ENCODE data around the gene MRAP2. TPM values are rescaled to one million over a fixed set of nuclear protein-coding genes. Genes with fewer than 3 reads are reported as not detected.

Gene MRAP2
- total RNA-seq (2013): not detected
- polyA plus RNA-seq: not detected
- not detected in 2 replicates for polyA minus RNA-seq
- 0 to 0.80 (median 0.05) reads per million in 11 experiments for total RNA-seq

GRCh38 chr6:84033523-84034451, at the start of gene MRAP2:
Gene MRAP2, plus strand, starts transcription at chr6:84033772. Its CDS starts 21,547 bp downstream, at chr6:84055319.
- intact Hi-C loops (cut with micrococcal nuclease): no loop called here

More at GRCh38 chr6:84033523-84034451, at the start of gene MRAP2:
- peaks cover 0 to 4% of the 10 kb centered on the region in 2 donors for H3K4me1 ChIP-seq (ENCODE audit: control insufficient read depth in 1 of 2, insufficient read depth in 2 of 2, low read length in 2 of 2)
- under 1% methylated on average over 73 of the region's 78 CpGs for WGBS (ENCODE audit: insufficient coverage)
- H3K27ac ChIP-seq (ENCODE audit: low read depth in 1 of 2, low read length in 2 of 2): no peak within 1 kb of the TSS
- Mint-ChIP-seq H3K27ac (no peak within 1 kb of the TSS), H3K9me3 (peaks cover 10 to 24% (median 18%) of the 10 kb centered on the region in 7 donors), H3K27me3 (ENCODE audit: low read depth in 3 of 3) (peaks cover 34 to 49% (median 38%) of the 10 kb centered on the region in 3 donors), H3K4me3 (peak within 1 kb of the TSS in 1 of 2 donors; percentile 69), H3K36me3 (peaks cover 0 to 2% of the 10 kb centered on the region in 2 donors), H3K4me1 (peaks cover 2% of the 10 kb centered on the region)
- H3K9ac ChIP-seq (ENCODE audit: insufficient read depth, low read length, poor library complexity, severe bottlenecking): no peak within 1 kb of the TSS
- H2AFZ ChIP-seq (ENCODE audit: insufficient read depth, low read depth, low read length, poor library complexity, severe bottlenecking): no peak within 1 kb of the TSS
- no peak within 1 kb of the TSS for H3K4me3 ChIP-seq (replicated peaks in 1 of 3; ENCODE audit: low read depth in 2 of 3, low read length in 3 of 3)
- peaks cover 12 to 18% of the 10 kb centered on the region in 2 donors for H3K9me3 ChIP-seq (replicated peaks in 1 of 2; ENCODE audit: control insufficient read depth in 1 of 2, insufficient read depth in 1 of 2, low read length in 2 of 2)
- H3K79me2 ChIP-seq (ENCODE audit: insufficient read depth, low read length): no peaks in the 10 kb centered on the region
- peak within 1 kb of the TSS; percentile 29 for H3K4me2 ChIP-seq (replicated peaks; ENCODE audit: extremely low read depth, low read length, poor library complexity, severe bottlenecking)
- H4K20me1 ChIP-seq (ENCODE audit: insufficient read depth, low read length): no peaks in the 10 kb centered on the region
- DNase-seq: no peak
- no peaks in the 10 kb centered on the region for H3K36me3 ChIP-seq (replicated peaks in 1 of 2; ENCODE audit: control insufficient read depth in 1 of 2, insufficient read depth in 2 of 2, low read length in 2 of 2)
- TF ChIP-seq CTCF (IDR thresholded peaks at IDR 0.05): no peak
- H3K27me3 ChIP-seq (ENCODE audit: control insufficient read depth in 2 of 2, insufficient read depth in 2 of 2, low read length in 2 of 2): peaks cover 25 to 38% of the 10 kb centered on the region in 2 donors

Data from CD14-positive monocyte (primary cell).